NCI-H2107 treated with DMSO at 0.1 percent for 48 hours (cell line): ENCODE results near the gene CYP17A1.
"Not testable (repeated sequence)": the region's sequence is repeated elsewhere in the genome, so short reads cannot be mapped to it uniquely, and the experiment has no call there.

Experiments
- DNase-seq: peaks from one replicate; lab custom pipeline; 2025; ENCODE audit not compliant: unreplicated experiment; lab: John Stamatoyannopoulos, UW

Gene CYP17A1

DNA sequence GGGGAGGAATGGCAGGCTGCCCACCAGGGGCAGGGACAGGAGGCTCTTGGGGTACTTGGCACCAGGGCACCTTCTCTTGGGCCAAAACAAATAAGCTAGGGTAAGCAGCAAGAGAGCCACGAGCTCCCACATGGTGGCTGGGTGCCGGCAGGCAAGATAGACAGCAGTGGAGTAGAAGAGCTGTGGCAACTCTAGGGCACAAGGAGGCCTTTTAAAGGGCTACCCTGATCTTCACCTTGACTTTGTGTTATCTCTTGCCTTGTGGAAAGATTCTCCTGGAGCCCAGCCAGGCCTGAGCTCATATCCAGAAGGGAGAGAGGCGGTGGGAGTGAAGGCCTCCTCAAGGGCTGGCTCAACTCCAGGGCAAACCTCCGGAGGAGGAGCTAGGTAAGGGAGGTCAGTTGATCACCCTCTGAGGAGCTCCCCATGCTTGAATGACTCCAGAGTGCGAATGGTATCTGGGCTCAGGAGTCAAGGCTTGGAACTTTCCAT, at the start of gene CYP17A1:
Gene CYP17A1 (minus strand): TSS at position 184 of the 492 bp plus-strand sequence. CDS start 52 bp downstream, at position 132.
- DNase-seq, result no peak

DNA sequence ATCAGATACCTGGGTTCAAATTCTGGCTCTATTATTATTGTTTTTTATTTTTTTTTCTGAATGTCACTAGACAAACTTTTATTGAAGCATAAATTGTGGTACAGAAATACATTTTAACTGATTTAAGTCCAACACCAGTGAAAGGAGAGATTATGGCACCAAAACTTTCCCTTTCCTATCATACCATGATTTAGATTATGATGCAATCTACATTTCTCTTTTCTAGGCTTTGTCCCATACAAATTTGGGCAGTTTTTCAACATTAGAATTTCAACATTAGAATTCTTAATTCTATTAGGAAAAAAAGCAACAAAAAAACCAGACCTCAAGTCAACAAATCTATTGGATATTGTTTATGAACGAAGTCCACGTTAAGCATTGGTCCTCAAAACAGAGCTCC, 43.0 kb upstream of the CYP17A1 start:
- DNase-seq, result no peak

GRCh38 chr10:102878629-102879028, 41.4 kb upstream of the CYP17A1 start:
- no peak for DNase-seq

DNA sequence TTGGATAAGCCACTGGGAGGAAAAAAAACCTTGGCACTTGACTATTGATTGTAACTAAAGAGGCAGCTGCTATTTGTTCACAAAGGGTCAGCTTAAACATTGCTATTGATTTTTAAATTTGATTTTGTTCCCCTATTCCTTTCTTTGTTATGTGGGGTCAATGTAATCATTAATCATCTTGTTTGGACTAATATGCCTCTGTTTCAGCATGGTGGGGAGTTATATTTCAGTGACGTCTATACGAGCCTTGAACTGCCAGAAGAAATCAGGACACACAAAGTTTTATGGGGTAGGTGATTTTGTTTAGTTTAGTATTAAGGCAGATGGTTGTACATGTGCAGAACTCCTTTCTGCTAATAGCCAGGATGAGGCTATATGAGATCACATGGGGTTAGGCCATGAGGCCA, 39.5 kb upstream of the CYP17A1 start:
- DNase-seq, result no peak

DNA sequence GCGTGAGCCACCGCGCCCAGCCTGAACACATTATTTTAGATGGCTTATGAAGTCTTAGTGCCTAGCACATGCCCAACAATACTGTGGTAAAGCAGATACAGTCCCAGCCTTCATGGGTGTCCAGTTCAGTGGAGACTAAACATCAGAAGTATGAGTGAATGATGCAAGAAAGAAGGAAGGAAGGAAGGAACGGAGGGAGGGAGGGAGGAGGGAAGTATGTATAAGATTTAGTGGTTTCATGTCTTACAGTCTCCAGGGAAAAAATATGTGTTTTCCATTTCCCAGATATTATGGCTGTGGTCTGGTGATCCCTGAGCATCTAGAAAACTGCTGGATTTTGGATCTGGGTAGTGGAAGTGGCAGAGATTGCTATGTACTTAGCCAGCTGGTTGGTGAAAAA, 35.0 kb upstream of the CYP17A1 start:
- no peak for DNase-seq

DNA sequence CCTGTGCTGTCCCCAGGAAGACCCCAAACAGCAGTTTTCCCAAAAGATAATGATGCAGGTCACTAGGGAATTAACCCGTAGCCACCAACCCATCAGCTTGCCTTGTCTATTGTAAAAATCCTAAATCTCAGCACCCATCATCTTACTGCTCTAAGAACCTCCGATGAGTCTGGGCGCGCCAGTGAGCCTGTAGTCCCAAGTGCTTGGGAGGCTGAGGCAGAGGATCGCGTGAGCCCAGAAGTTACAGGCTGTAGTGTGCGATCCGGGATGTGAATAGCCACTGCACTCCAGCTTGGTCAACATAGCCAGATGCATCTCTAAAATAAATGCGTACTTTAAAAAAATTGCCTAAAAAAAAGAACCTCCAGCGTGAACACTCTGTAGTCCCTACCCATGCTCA, 33.0 kb upstream of the CYP17A1 start:
- no peak for DNase-seq

GRCh38 chr10:102869258-102870198, 32.3 kb upstream of the CYP17A1 start, which contains the start of gene AS3MT:
Gene AS3MT (plus strand): TSS chr10:102869470. CDS start chr10:102869593, 123 bp downstream.
- no peak for DNase-seq

- no peak for DNase-seq
Observed at GRCh38 chr10:102868911-102869257, 31.7 kb upstream of the CYP17A1 start.

DNA sequence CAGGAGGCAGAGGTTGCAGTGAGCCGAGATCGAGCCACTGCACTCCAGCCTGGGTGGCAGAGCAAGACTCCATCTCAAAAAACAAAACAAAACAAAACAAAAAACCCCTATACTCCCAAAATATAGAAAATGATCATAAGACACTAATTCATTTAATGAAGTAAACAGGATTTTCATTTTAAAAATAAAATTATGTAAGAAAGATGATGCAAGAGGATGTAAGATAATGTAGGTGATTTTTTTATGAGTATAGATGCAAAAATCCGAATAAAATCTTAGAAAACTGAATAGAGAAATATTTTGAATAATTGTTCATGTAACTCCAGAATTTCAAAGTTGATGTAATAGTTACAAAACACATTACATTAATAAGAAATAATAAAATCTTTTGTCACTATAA, 28.4 kb upstream of the CYP17A1 start:
- no peak for DNase-seq

GRCh38 chr10:102863660-102864059, 26.4 kb upstream of the CYP17A1 start:
- no peak for DNase-seq

DNA sequence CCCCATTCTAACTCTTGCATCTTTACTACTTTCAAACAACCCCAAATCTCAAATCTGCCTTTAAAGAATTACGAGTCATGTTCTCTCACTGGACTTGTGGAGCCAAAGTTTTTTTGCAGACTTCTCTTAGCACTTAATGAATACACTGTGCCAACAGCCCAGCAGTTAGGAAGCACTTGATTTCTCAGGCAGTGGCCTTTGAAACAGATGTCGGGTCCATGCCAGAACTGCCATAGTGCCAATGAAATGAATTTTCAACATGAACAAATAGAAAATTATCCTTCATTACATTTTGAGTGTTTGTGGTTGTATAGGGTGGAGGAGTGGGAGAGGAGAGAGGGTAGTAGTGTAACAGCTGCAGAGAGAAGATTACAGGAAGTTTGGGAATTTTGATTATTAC, 22.7 kb upstream of the CYP17A1 start:
- DNase-seq, result no peak

DNA sequence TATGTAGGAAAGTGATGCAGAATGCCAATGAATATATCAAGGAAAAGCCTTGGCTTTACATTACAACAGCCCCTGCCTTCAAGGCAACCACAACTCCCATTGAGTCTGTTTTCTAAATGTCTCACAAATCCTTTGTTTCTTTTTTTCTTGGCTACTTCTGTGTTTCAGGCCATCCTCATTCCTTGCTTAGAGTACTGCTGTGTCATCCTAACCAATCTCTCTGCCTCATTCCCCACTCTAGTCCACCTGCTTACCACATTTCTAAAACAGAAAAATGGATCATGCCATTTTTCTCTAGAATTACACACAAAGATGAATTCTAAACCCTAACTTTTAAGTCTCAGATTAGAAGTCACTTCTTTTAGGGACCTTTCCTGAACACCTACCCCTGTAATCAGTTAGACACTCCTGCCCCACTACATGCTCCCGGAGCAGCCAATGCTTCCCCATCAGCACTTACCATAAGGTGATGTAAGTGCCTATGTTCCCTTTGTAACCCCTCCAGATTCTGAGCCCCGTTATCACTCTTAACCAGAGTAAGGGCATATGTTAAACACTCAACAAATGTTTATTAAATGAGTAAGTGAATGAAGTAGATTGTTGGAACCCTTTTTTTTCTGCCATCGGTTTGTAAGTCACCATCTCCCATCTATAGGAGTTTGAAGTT, 19.7 kb upstream of the CYP17A1 start:
- DNase-seq, result no peak

GRCh38 chr10:102855731-102856436, 18.7 kb upstream of the CYP17A1 start:
- DNase-seq, result not testable (repeated sequence)

GRCh38 chr10:102853237-102853636, 16.0 kb upstream of the CYP17A1 start:
- not testable (repeated sequence) for DNase-seq

- DNase-seq, result no peak
Observed at GRCh38 chr10:102850025-102850518, 12.9 kb upstream of the CYP17A1 start.

DNA sequence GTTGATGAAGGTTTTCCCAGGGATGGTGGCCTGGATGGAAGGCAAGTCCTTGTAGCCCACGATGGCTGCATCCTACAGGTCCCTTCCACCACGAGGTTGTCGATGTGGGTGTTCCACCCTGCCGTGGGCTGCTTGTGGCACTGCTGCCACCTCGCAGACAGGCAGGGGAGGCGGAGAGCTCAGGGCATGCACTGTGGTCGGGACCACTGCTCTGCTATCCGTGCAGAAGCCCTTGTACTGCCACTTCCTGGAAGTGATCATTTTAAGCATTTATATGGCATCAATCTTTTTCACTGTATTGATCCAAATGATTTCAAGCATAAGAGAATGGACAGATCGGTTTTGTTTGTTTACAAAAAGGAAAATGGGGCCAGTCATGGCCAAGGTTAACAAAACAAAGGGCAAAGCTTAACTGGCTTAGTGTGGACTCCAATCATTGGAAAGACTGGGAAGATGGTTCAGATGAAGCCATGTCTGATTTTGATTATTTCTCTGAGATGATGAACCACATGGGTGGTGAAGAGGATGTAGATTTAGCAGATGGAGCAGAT, 8.2 kb upstream of the CYP17A1 start:
- no peak for DNase-seq

- DNase-seq, result not testable (repeated sequence)
Observed at GRCh38 chr10:102844190-102844776, 7.1 kb upstream of the CYP17A1 start.

DNA sequence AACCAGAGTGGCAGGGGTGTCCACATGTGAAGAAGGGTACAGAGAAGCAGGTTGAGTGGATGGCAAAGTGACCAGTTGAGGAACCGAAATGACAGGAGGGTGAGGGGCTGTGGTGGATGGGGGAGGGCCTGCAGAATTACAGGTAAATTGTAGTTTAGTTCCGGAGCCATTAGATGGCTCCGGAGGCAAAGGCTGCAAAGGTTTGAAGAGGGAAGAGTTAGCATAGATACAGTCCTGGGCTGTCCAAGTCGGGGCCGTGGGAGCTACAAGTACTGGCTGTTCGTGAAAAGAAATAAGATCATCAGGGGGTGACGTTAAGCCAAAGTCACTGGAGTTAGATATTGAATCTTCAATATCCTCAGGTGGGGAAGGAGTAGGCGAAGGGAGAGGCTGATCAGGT, 5.9 kb upstream of the CYP17A1 start:
- DNase-seq, result not testable (repeated sequence)

DNA sequence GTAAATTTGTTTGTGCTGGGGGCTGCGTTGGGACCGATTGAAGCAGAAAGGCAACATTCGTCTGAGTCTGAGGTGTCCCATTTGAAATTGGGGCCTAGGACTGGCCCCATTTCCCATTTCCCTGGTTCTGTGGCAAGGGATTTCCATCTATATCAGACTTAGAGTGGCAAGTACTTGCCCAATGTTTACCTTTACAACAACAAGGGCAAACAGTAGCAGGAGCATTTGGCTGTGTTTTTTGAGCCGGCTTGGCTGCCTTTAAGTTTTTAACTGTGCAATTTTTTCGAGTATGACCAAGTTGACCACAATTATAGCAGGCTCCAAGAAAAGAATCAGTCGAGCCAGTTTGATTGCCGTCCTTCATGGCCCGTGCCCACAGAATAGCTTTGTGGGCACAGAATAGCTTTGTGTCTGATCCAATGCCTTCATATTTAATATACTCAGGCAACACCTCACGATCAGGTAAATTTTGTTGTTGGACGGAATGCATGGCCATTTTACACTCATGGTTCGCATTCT, 4.7 kb upstream of the CYP17A1 start:
- DNase-seq, result no peak

DNA sequence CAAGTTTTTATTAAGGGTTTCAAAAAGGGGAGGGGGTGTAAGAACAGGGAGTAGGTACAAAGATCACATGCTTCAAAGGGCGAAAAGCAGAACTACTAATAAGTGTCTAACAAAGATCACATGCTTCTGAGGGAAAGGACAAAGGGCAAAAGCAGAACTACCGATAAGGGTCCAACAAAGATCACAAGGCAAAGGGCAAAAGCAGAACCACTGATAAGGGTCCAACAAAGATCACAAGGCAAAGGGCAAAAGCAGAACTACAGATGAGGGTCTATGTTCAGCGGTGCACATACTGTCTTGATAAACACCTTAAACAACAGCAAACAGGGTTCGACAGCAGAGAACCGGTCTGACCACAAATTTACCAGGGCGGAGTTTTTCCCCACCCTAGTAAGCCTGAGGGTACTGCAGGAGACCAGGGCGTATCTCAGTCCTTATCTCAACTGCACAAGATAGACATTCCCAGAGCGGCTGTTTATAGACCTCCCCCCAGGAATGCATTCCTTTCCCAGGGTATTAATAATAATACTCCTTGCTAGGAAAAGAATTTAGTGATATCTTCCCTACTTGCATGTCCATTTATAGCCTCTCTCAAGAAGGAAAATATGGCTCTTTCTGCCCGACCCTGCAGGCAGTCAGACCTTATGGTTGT, 1.2 kb upstream of the CYP17A1 start:
- not testable (repeated sequence) for DNase-seq
